ENCODE data around the gene IFT27.
A peak's percentile ranks its signal among the peaks of the same experiment; 100 is the strongest.

Gene IFT27

DNA sequence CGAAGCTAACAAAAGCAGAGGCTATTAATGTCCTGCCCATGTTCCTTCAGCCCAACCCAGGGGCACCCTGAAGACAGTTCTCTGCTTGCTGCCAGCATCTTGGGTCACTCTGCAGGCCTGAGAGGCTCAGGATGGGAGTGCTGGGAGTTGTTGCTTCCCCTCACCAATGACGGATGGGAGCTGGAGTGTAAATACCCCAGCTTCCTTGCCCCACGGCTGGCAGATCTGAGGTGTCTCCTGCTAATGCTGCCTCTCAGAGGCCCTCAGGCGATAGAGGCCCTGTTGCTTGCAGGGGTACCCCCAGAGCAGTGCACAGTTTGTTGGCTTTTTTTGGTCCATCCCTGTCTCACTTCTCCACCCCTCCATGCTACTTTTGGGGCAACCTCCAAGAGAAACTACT, 32.9 kb downstream of the IFT27 start:
- no peaks in the 10 kb centered on the region for H3K4me1 ChIP-seq (ENCODE audit: insufficient read depth, insufficient read length)
- H3K9ac ChIP-seq (ENCODE audit: insufficient read length, low read depth) = no peak overlapping the region
- TF ChIP-seq ZNF274 (IDR thresholded peaks at IDR 0.05; ENCODE audit: low read depth, low read length) (no peak), SUZ12 (IDR thresholded peaks at IDR 0.05; ENCODE audit: extremely low read depth, insufficient read depth, insufficient read length) (no peak), YY1 (IDR thresholded peaks at IDR 0.05; ENCODE audit: insufficient read depth, insufficient read length) (no peak)
- no peak for DNase-seq (ENCODE audit: low read depth, low spot score)
- H3K27me3 ChIP-seq (ENCODE audit: insufficient read depth, insufficient read length) = no peaks in the 10 kb centered on the region
- H3K4me3 ChIP-seq (ENCODE audit: insufficient read length, low read depth) = no peak overlapping the region
- H3K9me3 ChIP-seq (ENCODE audit: insufficient read depth, low read length) = no peaks in the 10 kb centered on the region
- H3K36me3 ChIP-seq (ENCODE audit: insufficient read depth, insufficient read length, low read length) = no peaks in the 10 kb centered on the region

DNA sequence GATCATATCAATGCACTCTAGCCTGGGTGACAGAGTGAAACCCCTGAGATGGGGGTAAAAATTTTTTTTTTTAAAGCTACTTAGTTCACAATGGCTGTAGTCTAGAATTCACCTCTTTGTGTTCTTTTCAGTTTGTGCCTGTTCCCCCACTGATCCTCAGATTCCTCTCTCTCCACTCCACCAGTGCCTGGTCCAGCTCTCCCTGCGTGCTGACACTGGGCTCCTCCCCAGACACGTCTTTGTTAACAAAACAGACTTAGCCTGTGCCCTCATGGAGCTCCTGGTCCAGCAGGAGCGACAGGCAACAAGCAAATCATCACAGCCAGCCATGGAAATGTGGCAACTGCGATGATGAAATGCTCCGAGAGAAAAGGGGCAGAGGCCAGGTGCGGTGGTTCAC, 34.0 kb downstream of the IFT27 start:
- Histone ChIP-seq H3K9ac (ENCODE audit: insufficient read length, low read depth) (no peak overlapping the region), H3K4me3 (ENCODE audit: insufficient read length, low read depth) (no peak overlapping the region), H3K36me3 (ENCODE audit: insufficient read depth, insufficient read length, low read length) (no peaks in the 10 kb centered on the region), H3K27me3 (ENCODE audit: insufficient read depth, insufficient read length) (no peaks in the 10 kb centered on the region), H3K4me1 (ENCODE audit: insufficient read depth, insufficient read length) (no peaks in the 10 kb centered on the region), H3K9me3 (ENCODE audit: insufficient read depth, low read length) (no peaks in the 10 kb centered on the region)
- TF ChIP-seq SUZ12 (IDR thresholded peaks at IDR 0.05; ENCODE audit: extremely low read depth, insufficient read depth, insufficient read length) (no peak), YY1 (IDR thresholded peaks at IDR 0.05; ENCODE audit: insufficient read depth, insufficient read length) (no peak), ZNF274 (IDR thresholded peaks at IDR 0.05; ENCODE audit: low read depth, low read length) (no peak)
- no peak for DNase-seq (ENCODE audit: low read depth, low spot score)

DNA sequence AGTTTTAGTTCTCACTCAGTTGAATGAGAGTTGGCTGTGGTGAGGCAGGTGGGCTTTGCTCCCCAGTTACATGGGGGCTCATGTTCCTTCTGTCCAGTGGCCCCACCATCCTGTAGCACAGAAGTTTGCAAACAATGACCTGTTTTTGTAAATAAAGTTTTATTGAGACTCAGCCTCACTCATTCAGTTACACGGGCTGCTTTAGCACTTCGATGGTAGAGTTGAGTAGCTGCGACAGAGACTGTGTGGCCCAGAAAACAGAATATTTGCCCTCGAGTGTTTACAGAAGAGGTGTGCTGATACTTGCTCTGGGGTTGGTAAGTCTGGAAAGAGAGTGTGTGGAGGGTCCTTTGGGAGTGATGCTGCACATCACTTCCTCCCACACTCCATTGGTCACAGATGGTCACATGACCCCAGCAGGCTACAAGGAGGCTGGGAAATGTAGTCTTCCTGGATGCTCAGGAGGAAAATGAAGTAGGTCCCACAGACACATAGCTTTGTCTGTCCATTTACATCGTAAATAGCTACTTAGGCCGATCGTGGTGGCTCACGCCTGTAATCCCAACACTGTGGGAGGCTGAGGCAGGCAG, 34.6 kb downstream of the IFT27 start:
- H3K4me1 ChIP-seq (ENCODE audit: insufficient read depth, insufficient read length) = no peaks in the 10 kb centered on the region
- peak; percentile 5 for DNase-seq (ENCODE audit: low read depth, low spot score)
- no peak overlapping the region for H3K4me3 ChIP-seq (ENCODE audit: insufficient read length, low read depth)
- TF ChIP-seq ZNF274 (IDR thresholded peaks at IDR 0.05; ENCODE audit: low read depth, low read length) (no peak), SUZ12 (IDR thresholded peaks at IDR 0.05; ENCODE audit: extremely low read depth, insufficient read depth, insufficient read length) (no peak), YY1 (IDR thresholded peaks at IDR 0.05; ENCODE audit: insufficient read depth, insufficient read length) (no peak)
- no peaks in the 10 kb centered on the region for H3K36me3 ChIP-seq (ENCODE audit: insufficient read depth, insufficient read length, low read length)
- H3K9ac ChIP-seq (ENCODE audit: insufficient read length, low read depth) = no peak overlapping the region
- no peaks in the 10 kb centered on the region for H3K27me3 ChIP-seq (ENCODE audit: insufficient read depth, insufficient read length)
- no peaks in the 10 kb centered on the region for H3K9me3 ChIP-seq (ENCODE audit: insufficient read depth, low read length)

DNA sequence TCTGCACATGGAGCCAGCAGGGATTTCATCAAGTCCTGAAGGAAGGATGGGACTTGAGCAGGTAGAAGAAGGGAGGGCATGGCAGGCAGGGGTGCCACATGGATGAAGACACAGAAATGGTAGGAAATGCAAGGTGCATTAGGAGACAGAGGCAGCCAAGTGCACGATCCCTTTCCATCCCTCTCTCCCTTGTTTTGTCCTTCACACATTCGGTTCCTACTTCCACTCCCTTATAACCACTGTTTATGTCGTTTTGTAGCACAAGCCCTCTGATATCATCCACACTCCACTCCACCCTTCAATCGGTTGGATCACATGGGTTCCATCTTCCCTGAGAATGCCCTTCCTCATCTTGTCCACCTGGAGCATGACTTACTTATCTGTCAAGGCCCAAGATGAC, 35.2 kb downstream of the IFT27 start:
- Histone ChIP-seq H3K27me3 (ENCODE audit: insufficient read depth, insufficient read length) (no peaks in the 10 kb centered on the region), H3K36me3 (ENCODE audit: insufficient read depth, insufficient read length, low read length) (no peaks in the 10 kb centered on the region), H3K4me1 (ENCODE audit: insufficient read depth, insufficient read length) (no peaks in the 10 kb centered on the region), H3K9me3 (ENCODE audit: insufficient read depth, low read length) (no peaks in the 10 kb centered on the region), H3K4me3 (ENCODE audit: insufficient read length, low read depth) (no peak overlapping the region), H3K9ac (ENCODE audit: insufficient read length, low read depth) (no peak overlapping the region)
- DNase-seq (ENCODE audit: low read depth, low spot score) = no peak
- TF ChIP-seq YY1 (IDR thresholded peaks at IDR 0.05; ENCODE audit: insufficient read depth, insufficient read length) (no peak), SUZ12 (IDR thresholded peaks at IDR 0.05; ENCODE audit: extremely low read depth, insufficient read depth, insufficient read length) (no peak), ZNF274 (IDR thresholded peaks at IDR 0.05; ENCODE audit: low read depth, low read length) (no peak)

DNA sequence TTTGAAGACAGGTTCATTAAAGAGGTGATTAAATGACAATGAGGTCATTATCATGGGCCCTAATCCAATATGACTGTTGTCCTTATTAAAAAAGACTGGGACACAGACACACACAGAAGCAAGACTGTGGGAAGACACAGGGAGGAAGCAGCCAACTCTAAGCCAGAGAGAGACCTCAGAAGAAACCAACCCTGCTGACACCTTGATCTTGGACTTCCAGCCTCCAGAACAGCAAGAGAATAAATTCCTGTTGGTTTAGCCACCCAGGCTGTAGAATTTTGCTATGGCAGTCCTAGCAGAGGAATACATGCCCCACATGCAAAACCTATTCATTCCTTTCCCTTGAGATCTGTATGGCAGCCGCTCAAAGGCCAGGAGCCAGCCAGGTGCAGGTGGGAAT, 36.7 kb downstream of the IFT27 start:
- TF ChIP-seq ZNF274 (IDR thresholded peaks at IDR 0.05; ENCODE audit: low read depth, low read length) = no peak
- no peak for TF ChIP-seq YY1 (IDR thresholded peaks at IDR 0.05; ENCODE audit: insufficient read depth, insufficient read length)
- no peak for TF ChIP-seq SUZ12 (IDR thresholded peaks at IDR 0.05; ENCODE audit: extremely low read depth, insufficient read depth, insufficient read length)
- Histone ChIP-seq H3K27me3 (ENCODE audit: insufficient read depth, insufficient read length) (no peaks in the 10 kb centered on the region), H3K4me3 (ENCODE audit: insufficient read length, low read depth) (no peak overlapping the region), H3K9ac (ENCODE audit: insufficient read length, low read depth) (no peak overlapping the region), H3K9me3 (ENCODE audit: insufficient read depth, low read length) (no peaks in the 10 kb centered on the region), H3K4me1 (ENCODE audit: insufficient read depth, insufficient read length) (no peaks in the 10 kb centered on the region), H3K36me3 (ENCODE audit: insufficient read depth, insufficient read length, low read length) (no peaks in the 10 kb centered on the region)
- no peak for DNase-seq (ENCODE audit: low read depth, low spot score)

DNA sequence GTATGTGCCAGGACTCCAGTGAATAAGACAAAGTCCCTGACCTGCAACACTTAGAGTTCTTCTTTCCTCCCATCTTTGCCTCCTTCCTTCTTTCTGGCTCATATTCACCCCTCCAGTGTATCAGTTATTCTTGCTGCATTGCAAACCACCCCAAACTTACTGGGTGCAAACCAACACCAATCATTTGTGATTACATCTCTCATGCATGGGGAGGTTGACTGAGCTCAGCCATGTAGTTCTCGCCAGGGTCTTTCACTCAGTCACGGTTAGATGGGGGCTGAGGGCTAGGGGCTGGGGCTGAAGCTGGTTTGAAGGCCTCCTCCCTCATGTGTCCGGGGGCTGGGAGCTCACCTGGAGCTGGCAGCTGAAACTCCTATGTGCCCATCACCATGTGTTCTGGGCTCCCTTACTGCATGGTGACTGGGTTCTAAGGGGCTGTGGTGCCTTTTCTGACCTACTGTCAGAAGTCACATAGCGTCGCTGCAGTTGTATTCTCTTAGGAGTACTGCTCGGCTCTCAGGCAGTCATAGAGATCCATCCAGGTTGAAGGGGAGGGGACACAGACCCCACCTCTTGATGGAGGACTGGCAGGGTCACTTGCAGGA, 37.4 kb downstream of the IFT27 start:
- H3K4me1 ChIP-seq (ENCODE audit: insufficient read depth, insufficient read length) = no peaks in the 10 kb centered on the region
- TF ChIP-seq YY1 (IDR thresholded peaks at IDR 0.05; ENCODE audit: insufficient read depth, insufficient read length) (no peak), SUZ12 (IDR thresholded peaks at IDR 0.05; ENCODE audit: extremely low read depth, insufficient read depth, insufficient read length) (no peak), ZNF274 (IDR thresholded peaks at IDR 0.05; ENCODE audit: low read depth, low read length) (no peak)
- DNase-seq (ENCODE audit: low read depth, low spot score) = no peak
- no peaks in the 10 kb centered on the region for H3K9me3 ChIP-seq (ENCODE audit: insufficient read depth, low read length)
- no peak overlapping the region for H3K9ac ChIP-seq (ENCODE audit: insufficient read length, low read depth)
- H3K27me3 ChIP-seq (ENCODE audit: insufficient read depth, insufficient read length) = no peaks in the 10 kb centered on the region
- no peak overlapping the region for H3K4me3 ChIP-seq (ENCODE audit: insufficient read length, low read depth)
- no peaks in the 10 kb centered on the region for H3K36me3 ChIP-seq (ENCODE audit: insufficient read depth, insufficient read length, low read length)

DNA sequence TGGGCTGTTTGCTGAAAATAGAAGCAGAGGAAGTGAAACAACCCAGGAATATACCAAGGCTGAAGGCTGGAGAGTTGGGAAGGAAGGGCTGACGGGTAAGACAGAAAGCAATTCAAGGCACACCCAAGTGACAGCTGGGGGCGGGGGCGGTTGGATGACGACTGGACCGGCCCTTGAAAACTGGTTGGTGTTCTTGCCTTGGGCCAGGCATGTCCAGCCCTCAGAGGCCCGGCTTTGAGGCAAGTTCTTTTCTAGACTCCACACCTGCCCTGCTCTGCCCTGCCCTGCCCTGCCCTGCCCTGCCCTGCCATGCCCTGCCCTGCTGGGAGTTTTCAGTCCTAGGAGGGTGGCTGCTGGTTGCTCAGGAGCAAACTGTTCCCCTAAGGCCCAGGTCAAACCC, 38.1 kb downstream of the IFT27 start:
- TF ChIP-seq YY1 (IDR thresholded peaks at IDR 0.05; ENCODE audit: insufficient read depth, insufficient read length) (no peak), ZNF274 (IDR thresholded peaks at IDR 0.05; ENCODE audit: low read depth, low read length) (no peak), SUZ12 (IDR thresholded peaks at IDR 0.05; ENCODE audit: extremely low read depth, insufficient read depth, insufficient read length) (no peak)
- no peak overlapping the region for H3K9ac ChIP-seq (ENCODE audit: insufficient read length, low read depth)
- H3K36me3 ChIP-seq (ENCODE audit: insufficient read depth, insufficient read length, low read length) = no peaks in the 10 kb centered on the region
- no peak for DNase-seq (ENCODE audit: low read depth, low spot score)
- no peaks in the 10 kb centered on the region for H3K9me3 ChIP-seq (ENCODE audit: insufficient read depth, low read length)
- no peaks in the 10 kb centered on the region for H3K27me3 ChIP-seq (ENCODE audit: insufficient read depth, insufficient read length)
- H3K4me1 ChIP-seq (ENCODE audit: insufficient read depth, insufficient read length) = no peaks in the 10 kb centered on the region
- H3K4me3 ChIP-seq (ENCODE audit: insufficient read length, low read depth) = no peak overlapping the region

Measured in NT2/D1 (cell line).